Measurements from ENCODE around the gene SMARCC2.

SMARCC2 gene

GRCh38 chr12:56189099-56189917, at the start of gene SMARCC2:
Gene SMARCC2, minus strand, starts transcription at chr12:56189483. Its CDS starts 22 bp downstream, at chr12:56189461.
- peak; percentile 26 for DNase-seq

DNA sequence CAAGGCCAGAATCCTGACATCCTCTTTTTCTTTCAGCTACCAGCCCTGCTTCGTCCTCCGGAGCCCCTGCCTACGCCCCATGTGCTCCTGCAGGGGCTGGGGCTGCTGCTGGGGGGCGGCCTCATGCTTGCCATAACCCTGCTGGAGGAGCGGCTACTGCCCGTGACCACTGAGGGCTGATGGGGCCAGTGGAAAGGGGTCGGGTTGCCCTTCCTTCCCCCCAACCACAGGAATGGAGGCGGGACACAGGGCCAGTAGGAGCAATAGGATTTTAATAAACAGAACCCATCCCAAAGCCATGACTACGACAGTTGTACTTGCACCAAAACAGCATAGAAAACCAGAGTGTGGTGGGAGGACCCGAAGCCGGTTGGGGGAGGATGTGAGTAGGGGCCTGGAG, 48.3 kb upstream of the SMARCC2 start:
- no peak for DNase-seq

DNA sequence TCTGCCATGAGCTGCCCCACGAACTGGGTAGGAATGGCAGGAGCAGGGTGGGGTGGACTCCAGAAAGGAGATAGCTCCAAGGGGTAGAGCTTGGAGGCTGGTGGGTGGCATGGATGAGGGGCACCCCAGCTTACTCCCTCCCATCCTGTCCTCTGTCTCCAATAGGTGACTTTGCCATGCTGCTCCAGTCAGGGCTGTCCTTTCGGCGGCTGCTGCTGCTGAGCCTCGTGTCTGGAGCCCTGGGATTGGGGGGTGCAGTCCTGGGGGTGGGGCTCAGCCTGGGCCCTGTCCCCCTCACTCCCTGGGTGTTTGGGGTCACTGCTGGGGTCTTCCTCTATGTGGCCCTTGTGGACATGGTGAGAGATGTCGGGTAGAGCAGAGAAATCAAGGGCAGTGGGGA, 47.7 kb upstream of the SMARCC2 start:
- no peak for DNase-seq

DNA sequence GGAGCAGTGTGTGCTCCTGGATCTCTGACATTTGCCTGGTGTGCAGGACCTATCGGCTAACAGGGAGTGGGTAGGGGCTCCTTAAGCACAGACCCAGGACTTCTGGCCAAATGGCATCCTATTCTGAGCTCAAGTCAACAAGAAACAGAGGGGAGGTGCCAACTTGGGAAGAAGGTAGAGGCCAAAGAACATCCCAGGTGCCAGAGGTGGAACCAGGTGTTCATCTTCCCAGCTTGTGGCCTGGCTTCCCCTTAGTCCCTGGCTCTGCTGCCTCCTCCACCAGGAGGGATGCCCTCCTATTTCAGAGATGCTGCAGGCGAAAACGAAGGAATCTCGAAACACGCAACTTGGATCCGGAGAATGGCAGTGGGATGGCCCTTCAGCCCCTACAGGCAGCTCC, 46.8 kb upstream of the SMARCC2 start:
- DNase-seq: no peak

DNA sequence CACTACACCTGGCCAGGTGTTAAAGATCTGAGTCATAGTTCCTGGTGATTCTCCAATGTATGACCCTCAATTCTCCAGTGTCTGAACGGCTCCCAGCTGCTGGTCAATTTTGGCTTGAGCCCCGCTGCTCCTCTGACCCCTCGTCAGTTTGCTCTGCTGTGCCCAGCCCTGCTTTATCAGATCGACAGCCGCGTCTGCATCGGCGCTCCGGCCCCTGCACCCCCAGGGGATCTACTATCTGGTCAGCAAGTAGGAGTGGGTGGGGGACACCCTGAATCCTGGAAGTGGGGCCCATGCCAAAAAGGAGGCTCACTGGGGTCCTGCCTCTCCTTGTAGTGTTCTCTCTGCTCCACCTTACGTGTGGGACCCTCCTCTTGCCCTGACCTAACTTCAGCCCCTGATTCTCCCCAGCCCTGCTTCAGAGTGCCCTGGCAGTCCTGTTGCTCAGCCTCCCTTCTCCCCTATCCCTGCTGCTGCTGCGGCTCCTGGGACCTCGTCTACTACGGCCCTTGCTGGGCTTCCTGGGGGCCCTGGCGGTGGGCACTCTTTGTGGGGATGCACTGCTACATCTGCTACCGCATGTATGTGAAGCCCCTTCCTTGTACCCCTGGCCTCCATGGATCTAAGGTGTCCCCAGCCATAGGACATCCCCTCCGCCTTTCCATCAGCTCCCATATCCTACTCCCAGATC, 45.6 kb upstream of the SMARCC2 start:
- no peak for DNase-seq

DNA sequence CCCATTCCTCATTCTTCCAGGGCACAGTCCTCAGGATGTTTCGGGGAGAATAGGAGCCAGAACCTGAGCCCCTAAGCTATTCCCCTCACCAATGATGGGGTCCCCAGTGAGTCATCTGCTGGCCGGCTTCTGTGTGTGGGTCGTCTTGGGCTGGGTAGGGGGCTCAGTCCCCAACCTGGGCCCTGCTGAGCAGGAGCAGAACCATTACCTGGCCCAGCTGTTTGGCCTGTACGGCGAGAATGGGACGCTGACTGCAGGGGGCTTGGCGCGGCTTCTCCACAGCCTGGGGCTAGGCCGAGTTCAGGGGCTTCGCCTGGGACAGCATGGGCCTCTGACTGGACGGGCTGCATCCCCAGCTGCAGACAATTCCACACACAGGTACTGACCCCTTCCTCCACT, 41.9 kb upstream of the SMARCC2 start:
- no peak for DNase-seq

DNA sequence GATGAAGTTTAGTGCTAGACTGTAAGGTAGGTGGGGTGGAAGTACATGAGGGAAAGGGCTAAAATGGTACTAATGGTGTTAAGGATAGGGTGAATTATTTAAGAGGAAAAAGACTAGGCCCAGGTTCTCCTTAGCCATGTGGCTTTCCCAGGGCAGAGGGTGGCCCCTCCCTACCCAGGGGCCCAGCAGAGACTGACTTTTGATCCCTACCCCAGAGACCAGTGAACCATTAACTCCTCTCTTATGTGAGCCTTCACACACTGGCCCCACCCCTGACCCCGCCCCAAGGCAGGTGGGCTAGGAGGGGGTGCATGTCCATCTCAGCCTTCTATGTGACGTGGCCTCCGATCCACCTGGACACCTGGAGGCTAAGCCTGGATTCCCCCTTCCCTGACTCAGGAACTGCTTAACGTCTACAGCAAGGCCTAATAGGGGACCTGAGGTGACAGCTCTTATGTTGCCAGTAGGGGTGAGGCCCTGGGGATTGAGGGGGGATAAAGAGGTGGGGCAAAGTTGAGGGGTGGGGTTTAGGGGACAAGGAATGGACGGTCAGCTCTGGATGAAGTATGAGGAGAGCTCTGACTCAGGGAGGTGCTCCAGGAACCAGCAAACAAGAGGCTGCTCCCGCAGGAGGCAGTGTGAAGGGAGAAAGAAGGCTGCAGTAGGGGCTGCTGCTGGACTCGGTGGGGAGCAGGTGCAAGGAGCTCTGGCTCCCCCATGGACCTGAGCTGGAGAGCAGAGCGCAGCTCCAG, 41.3 kb upstream of the SMARCC2 start:
- no peak for DNase-seq

DNA sequence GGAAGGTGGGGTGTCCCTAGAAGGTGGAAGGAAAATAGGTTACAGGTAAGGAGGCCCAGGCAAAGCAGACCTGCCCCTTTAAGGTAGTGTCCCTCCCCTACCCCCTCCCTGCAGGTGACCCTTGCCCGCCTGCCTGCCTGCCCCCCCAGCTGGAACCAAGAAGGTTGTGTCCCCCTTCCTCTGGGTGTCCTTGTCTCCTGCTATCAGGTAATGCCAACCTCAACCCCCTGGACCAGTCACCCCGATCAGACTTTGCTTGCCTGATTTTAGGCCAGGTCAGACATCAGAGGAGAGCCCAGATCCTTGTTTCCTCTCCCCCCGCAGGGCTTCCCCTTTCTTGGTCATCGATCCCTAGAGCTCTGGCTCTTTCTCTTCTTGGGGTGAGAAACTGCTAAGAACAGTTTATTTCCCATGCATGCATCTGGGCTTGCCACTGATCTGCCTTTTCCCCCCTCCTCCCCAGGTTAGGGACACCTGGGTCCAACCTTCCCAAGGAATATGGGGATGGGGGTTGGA, 40.7 kb upstream of the SMARCC2 start, which contains the start of gene SLC39A5:
Gene SLC39A5, plus strand, starts transcription at position 136 of the 516 bp plus-strand sequence. CDS start 1,224 bp downstream, outside the sequence.
- DNase-seq: no peak

DNA sequence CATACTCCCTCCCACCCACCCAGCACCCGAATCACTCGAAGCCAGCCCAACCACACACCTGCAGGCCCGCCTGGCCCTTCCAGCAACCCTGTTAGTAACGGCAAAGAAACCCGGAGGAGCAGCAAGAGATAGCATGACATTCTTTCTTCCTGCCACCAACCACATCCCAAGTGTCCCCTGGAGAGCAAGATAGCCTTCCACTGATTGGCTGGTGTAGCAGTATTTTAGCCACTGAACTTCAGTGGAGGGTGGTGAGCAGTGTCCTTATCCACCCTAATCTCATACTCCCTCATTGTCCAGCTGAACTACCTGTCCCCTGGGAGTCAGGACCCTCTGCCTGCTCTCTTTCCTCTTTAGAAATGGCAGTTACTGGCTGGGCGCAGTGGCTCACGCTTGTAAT, 39.8 kb upstream of the SMARCC2 start:
- no peak for DNase-seq

- DNase-seq: no peak
Observed at GRCh38 chr12:56224954-56225353, 35.7 kb upstream of the SMARCC2 start.

GRCh38 chr12:56224102-56224701, 34.9 kb upstream of the SMARCC2 start, which contains the start of gene NABP2:
Gene NABP2, plus strand, starts transcription at chr12:56224342. Its CDS starts 515 bp downstream, at chr12:56224857.
- DNase-seq: peak; percentile 77

DNA sequence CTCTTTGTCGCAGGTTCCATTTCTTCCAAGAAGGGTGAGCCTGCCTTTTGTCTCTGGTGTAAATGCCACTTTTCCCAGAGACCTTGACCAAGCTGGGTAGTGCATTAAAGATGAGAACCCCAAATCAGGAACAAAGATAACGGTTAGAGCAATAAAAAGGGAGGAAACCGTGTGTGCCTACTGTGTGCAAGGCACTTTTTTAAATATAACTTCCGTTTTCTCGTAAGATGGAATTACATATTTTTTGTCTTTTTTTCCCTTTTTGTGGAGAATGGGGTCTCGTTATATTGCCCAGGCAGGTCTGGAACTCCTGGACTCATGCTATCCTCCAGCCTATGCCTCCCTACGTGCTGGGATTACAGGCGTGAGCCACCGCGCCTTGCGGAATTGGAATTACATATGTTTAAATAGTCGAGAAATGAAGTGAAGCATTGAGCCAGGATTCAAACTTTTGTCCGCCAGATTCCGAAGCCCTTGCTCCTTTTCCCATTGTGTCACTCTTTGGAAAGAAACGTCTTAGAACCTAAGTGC, 34.4 kb upstream of the SMARCC2 start:
- no peak for DNase-seq

GRCh38 chr12:56222531-56222895, 33.2 kb upstream of the SMARCC2 start:
- no peak for DNase-seq

DNA sequence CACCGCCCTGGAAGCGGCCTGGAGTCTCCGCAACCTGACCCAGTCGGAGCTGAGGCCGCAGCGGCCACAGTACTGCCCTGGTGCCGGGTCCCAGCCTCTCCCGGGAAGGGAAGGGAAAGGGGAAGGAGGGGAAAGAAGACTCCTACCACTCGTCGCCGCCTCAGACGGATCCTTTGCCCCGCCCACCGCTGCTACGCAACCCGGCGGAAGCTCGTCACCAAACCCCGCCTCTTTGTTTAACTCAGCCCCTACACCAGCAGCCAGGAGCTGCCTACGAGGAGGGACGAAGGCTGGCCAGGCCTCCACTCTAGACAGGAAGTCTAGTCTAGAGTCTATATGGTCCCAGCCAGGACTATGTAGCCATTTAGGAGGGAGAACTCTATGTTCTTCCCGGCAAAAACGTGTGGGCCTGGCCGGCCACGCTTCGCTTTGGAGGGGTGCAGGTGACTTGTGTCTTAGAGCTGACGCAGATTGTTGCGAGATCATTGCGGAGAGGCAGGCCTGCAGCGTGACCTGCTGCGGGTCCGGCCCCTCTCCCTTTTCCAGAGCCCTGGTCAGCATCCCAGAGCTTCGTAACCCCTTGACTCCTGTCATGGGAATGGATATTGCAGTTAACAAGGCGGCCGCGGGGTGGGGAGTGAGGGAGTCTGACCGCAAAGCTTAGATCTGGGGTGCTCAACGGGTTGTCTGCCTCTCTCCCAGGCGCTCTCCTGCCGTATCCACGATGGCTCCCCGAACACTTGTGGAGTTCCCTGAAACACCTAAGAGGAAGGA, 32.7 kb upstream of the SMARCC2 start, which contains the start of gene RNF41:
Gene RNF41, minus strand, starts transcription at position 166 of the 774 bp plus-strand sequence. CDS start 7,875 bp downstream, outside the sequence.
- DNase-seq: peak; percentile 71

GRCh38 chr12:56221232-56221756, 32.0 kb upstream of the SMARCC2 start:
- no peak for DNase-seq

DNA sequence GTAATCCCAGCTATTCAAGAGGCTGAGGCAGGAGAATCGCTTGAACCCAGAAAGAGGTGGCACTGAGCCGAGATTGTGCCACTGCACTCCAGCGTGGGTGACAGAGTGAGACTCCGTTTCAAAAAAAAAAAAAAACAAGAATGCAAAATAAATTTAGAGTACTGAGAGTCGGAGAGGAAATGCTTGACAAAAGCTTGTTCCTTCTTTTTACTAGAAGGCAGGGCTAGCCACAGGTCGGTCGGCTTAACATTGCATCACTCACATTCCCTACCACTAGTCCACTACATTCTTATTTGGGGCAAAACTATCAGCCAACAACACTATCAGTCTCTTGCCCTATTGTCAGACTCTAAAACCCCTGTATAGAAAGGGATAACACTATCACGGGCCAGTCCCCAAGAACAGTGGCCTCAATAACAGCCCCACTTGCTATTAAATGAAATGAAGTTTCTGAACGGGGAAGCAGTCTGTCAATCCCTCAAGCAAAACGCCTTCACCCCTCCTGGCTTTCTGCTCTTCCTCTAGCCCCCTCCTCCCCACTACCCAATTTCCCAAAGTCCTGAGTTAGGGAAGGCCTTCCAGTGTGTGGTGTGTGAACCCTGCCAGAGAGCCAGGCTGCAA, 31.4 kb upstream of the SMARCC2 start:
- no peak for DNase-seq

DNA sequence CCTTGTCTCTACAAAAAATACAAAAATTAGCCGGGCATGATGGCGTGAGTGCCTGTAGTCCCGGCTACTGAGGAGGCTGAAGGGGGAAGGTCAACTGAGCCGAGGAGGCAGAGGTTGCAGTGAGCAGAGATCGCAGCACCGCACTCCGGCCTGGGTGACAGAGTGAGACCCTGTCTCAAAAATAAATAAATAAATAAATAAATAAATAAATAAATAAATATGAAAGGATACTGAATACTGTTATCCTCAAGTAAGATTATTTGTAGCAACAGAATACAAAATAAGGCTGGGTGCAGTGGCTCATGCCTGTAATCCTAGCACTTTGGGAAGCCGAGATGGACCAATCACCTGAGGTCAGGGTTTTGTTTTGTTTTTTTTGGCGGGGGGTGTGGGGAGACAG, 30.6 kb upstream of the SMARCC2 start:
- DNase-seq: no peak

DNA sequence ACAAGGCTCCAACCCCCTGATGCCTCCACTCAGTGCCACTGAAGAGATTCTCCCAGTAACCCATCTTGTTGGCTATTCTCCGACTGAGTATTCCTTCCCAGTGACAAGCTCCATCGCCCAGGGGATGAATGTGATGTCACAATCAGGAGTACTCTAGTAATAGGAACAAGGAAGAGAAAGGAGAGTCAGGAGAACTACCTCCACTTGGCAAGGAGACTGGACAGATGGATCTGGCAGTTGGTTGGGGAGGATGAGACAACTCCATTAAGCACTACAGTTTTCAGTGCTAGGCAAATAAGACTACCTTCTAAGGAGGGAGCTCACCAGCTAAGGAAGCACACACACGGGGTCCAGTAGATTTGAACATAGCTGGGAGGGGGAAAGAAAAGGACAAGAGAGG, 27.2 kb upstream of the SMARCC2 start:
- DNase-seq: no peak

GRCh38 chr12:56213878-56214277, 24.6 kb upstream of the SMARCC2 start:
- no peak for DNase-seq

- no peak for DNase-seq
Observed at GRCh38 chr12:56212361-56212760, 23.1 kb upstream of the SMARCC2 start.

DNA sequence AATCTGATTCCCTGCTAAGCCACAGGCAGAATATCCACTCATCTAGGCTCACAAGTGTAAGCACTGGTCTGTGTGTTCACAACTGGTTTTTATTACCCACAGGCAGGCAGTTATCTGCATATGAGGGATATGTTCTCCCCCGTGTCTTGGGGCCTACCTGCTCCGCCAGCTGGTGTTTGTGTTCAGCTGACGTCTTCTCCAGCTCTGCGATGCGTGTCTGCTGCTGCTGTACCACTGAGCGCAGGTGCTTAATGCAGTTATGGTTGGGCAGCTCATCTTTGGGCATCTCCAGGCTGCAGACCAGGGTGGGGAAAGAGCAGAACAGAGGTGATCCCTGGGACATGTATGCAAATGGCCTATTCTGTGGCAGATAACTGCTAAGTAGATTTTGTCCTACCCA, 18.7 kb upstream of the SMARCC2 start:
- no peak for DNase-seq
